Right kidney (tissue), 1 donor: ENCODE results near the gene FAM20B.

Source experiments
- DNase-seq: peaks from one replicate; pipeline ENCODE4 v3.0.0-alpha.2; 2016

The FAM20B gene

GRCh38 chr1:179091691-179092165 is 66.0 kb downstream of the FAM20B start:
- DNase-seq: no peak

GRCh38 chr1:179092896-179093461 is 67.3 kb downstream of the FAM20B start:
- no peak for DNase-seq

GRCh38 chr1:179094818-179095217 is 69.1 kb downstream of the FAM20B start:
- no peak for DNase-seq

- no peak for DNase-seq
Observed at GRCh38 chr1:179095377-179095776, 69.7 kb downstream of the FAM20B start.

- no peak for DNase-seq
Observed at GRCh38 chr1:179095924-179096323, 70.2 kb downstream of the FAM20B start.

GRCh38 chr1:179099891-179100290 is 74.2 kb downstream of the FAM20B start:
- no peak for DNase-seq

GRCh38 chr1:179101566-179101965 is 75.9 kb downstream of the FAM20B start:
- DNase-seq: no peak

- DNase-seq: no peak
Observed at GRCh38 chr1:179103999-179104398, 78.3 kb downstream of the FAM20B start.

GRCh38 chr1:179104611-179105250 is 79.0 kb downstream of the FAM20B start:
- DNase-seq: no peak

- DNase-seq: no peak
Observed at GRCh38 chr1:179105393-179105792, 79.7 kb downstream of the FAM20B start.

GRCh38 chr1:179107706-179108629 is 82.3 kb downstream of the FAM20B start:
- DNase-seq: no peak

- DNase-seq: no peak
Observed at GRCh38 chr1:179108644-179109043, 83.0 kb downstream of the FAM20B start.

- no peak for DNase-seq
Observed at GRCh38 chr1:179115181-179115580, 89.5 kb downstream of the FAM20B start.

- DNase-seq: no peak
Observed at GRCh38 chr1:179119513-179119912, 93.8 kb downstream of the FAM20B start.

- DNase-seq: no peak
Observed at GRCh38 chr1:179120736-179121135, 95.0 kb downstream of the FAM20B start.

- DNase-seq: peak; percentile 10
Observed at GRCh38 chr1:179121159-179121938, 95.7 kb downstream of the FAM20B start.

- no peak for DNase-seq
Observed at GRCh38 chr1:179124873-179125272, 99.2 kb downstream of the FAM20B start.
